ENCODE measurements around the gene DAPK3.
"Not testable (repeated sequence)": the region's sequence is repeated elsewhere in the genome, so short reads cannot be mapped to it uniquely, and the experiment has no call there.

Gene DAPK3

GRCh38 chr19:3975637-3976087 lies 4.8 kb upstream of the DAPK3 start:
- H3K4me3 ChIP-seq (replicated peaks in 1 of 2; ENCODE audit: low read depth in 2 of 2, low read length in 2 of 2) = no peak overlapping the region
- no peak for TF ChIP-seq CTCF (IDR thresholded peaks at IDR 0.05; ENCODE audit: low read depth, low read length)
- DNase-seq (ENCODE audit: low read depth in 2 of 2) = no peak

DNA sequence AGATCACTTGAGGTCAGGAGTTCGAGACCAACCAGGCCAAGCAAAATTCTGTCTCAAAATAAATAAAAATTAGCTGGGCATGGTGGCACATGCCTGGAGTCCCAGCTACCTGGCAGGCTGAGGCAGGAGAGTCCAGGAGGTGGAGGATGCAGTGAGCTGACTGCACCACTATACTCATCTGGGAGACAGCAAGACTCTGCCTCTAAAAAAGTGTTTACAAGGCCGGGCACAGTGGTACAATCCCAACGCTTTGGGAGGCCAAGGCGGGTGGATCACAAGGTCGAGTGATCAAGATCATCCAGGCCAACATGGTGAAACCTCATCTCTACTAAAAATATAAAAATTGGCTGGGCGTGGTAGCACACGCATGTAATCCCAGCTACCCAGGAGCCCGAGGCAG lies 4.2 kb upstream of the DAPK3 start:
- DNase-seq (ENCODE audit: low read depth in 2 of 2) = no peak
- H3K4me3 ChIP-seq (replicated peaks in 1 of 2; ENCODE audit: low read depth in 2 of 2, low read length in 2 of 2) = no peak overlapping the region
- TF ChIP-seq CTCF (IDR thresholded peaks at IDR 0.05; ENCODE audit: low read depth, low read length) = no peak

DNA sequence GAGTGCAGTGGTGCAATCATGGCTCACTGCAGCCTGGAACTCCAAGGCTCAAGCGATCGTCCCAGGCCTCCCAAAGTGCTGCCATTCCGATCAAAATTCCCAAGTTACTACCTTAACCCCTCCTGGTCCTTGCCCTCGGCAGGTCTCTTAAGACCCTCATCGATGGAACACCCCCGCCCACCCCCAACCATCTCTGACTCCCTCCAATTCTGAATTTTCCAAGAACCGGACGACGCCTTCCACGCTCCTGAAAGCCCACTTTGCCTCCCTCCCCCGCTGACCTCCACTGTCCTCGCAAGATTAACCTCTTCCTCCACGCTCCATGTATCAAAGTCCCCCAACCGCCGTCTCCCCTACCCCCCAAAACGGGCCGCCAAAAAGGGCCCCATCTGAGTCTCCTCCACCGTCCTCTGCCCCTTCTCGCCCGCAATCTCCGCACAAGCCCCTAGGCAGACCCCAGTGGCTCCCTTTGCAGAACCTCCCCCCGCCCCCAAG lies 539 bp downstream of the DAPK3 start:
- no peak for DNase-seq (ENCODE audit: low read depth in 2 of 2)
- TF ChIP-seq CTCF (IDR thresholded peaks at IDR 0.05; ENCODE audit: low read depth, low read length) = no peak
- H3K4me3 ChIP-seq (replicated peaks in 1 of 2; ENCODE audit: low read depth in 2 of 2, low read length in 2 of 2) = peak overlapping the region; percentile 87 to 99

- peak overlapping the region; percentile 87 to 99 for H3K4me3 ChIP-seq (replicated peaks in 1 of 2; ENCODE audit: low read depth in 2 of 2, low read length in 2 of 2)
- TF ChIP-seq CTCF (IDR thresholded peaks at IDR 0.05; ENCODE audit: low read depth, low read length) = peak; percentile 40
- DNase-seq (ENCODE audit: low read depth in 2 of 2) = peak; percentile 79 to 92
These were observed 1.2 kb downstream of the DAPK3 start for GRCh38 chr19:3969435-3970312.

GRCh38 chr19:3968556-3969434 lies 2.1 kb downstream of the DAPK3 start:
- TF ChIP-seq CTCF (IDR thresholded peaks at IDR 0.05; ENCODE audit: low read depth, low read length) = no peak
- DNase-seq (ENCODE audit: low read depth in 2 of 2) = peak; percentile 99 to 100

GRCh38 chr19:3967983-3968382 lies 2.9 kb downstream of the DAPK3 start:
- DNase-seq (ENCODE audit: low read depth in 2 of 2); H3K4me3 ChIP-seq (replicated peaks in 1 of 2; ENCODE audit: low read depth in 2 of 2, low read length in 2 of 2): not testable (repeated sequence)

More at GRCh38 chr19:3968556-3969434, 2.1 kb downstream of the DAPK3 start:
- H3K4me3 ChIP-seq (replicated peaks in 1 of 2; ENCODE audit: low read depth in 2 of 2, low read length in 2 of 2) = peak overlapping the region; percentile 87 to 99
